Motor neuron (in vitro differentiated cells): ENCODE results near the gene TSHR. TPM values are rescaled to one million over a fixed set of nuclear protein-coding genes. Genes with fewer than 3 reads are reported as not detected.

Experiments used
- ATAC-seq, 8 experiments: fragments of 200-7000 bp; cut with Tn5 transposase; replicated peaks in 6 of 8; 2 replicates each; pipeline ENCODE4 v1.8.0; 2021; ENCODE audit warnings: mild to moderate bottlenecking in 8 of 8, moderate library complexity in 8 of 8
- H3K27ac ChIP-seq, 2 donors: fragments of 250-450 bp; sonication (Bioruptor Pico); 2 replicates each; pipeline ENCODE4 v1.9.0; 2021; ENCODE audit warnings: antibody characterized with exemption in 2 of 2, mild to moderate bottlenecking in 2 of 2, moderate library complexity in 1 of 2
- H3K4me1 ChIP-seq, 2 donors: fragments of 250-450 bp; sonication (Bioruptor Pico); replicated peaks in 1 of 2; 2 replicates each; pipeline ENCODE4 v1.6.1; 2021; ENCODE audit warnings: antibody characterized with exemption in 2 of 2, mild to moderate bottlenecking in 2 of 2, moderate library complexity in 1 of 2
- H3K4me3 ChIP-seq, 5 donors: fragments of 250-450 bp; sonication (Bioruptor Pico); 2 replicates each; pipeline ENCODE4 v1.9.0; 2021; ENCODE audit warnings: antibody characterized with exemption in 5 of 5, mild to moderate bottlenecking in 5 of 5, moderate library complexity in 4 of 5
- WGBS, 10 experiments: fragments of 450-650 bp; shearing (Covaris generic); methylation state at CpG; one replicate each; pipeline ENCODE4 v1.0.0; 2022; 5-methylcytosine and 5-hydroxymethylcytosine counted together
- in situ Hi-C, 9 experiments: fragments of 400-800 bp; cut with MboI; loops; one replicate each; pipeline ENCODE4 v1.15.0; 2021; ENCODE audit warnings: low sequenced_read_pairs in 9 of 9, low pct_unique_long_range_greater_than_20kb in 2 of 9; ENCODE audit not compliant: unreplicated experiment in 9 of 9
- total RNA-seq, 8 experiments: library from RNA; unstranded; fragments of 300-600 nt; gene quantifications; 2 replicates each; pipeline versions ENCODE4 v1.2.3 to v1.2.4, GENCODE V29; 2022

The TSHR gene
- total RNA-seq, 8 experiments from 2014 or later, result 0.13 to 2.0 (median 0.56) TPM

GRCh38 chr14:81179631-81180030 lies 224.2 kb downstream of the TSHR start:
- 40 to 100% (median 97%) methylated on average over 1 to 2 of the region's 2 CpGs for WGBS, 10 experiments
- ATAC-seq, result no peak
- H3K4me1 ChIP-seq, result no peaks in the 10 kb centered on the region
- in situ Hi-C loops, result loop anchor here in 1 of 9 experiments (10.0 kb wide), 1 partner anchor 235 kb away; the partner anchor contains the start of gene CEP128
- no peak overlapping the region for H3K4me3 ChIP-seq
- no peak overlapping the region for H3K27ac ChIP-seq

- Histone ChIP-seq H3K27ac (no peak overlapping the region), H3K4me1 (no peaks in the 10 kb centered on the region), H3K4me3 (no peak overlapping the region)
- WGBS, 10 experiments, result 76 to 100% (median 90%) methylated on average over 1 to 4 of the region's 5 CpGs; no CpG with 5 or more reads in 1 of the 10 experiments
- ATAC-seq, result no peak
- in situ Hi-C loops, result no loop called here
Observed at GRCh38 chr14:81187832-81188522, 232.6 kb downstream of the TSHR start.

GRCh38 chr14:81192594-81192993 lies 237.2 kb downstream of the TSHR start:
- in situ Hi-C loops, result no loop called here
- H3K27ac ChIP-seq, result no peak overlapping the region
- 93 to 100% (median 100%) methylated on average over 1 to 2 of the region's 2 CpGs; no CpG with 5 or more reads in 3 of the 10 experiments for WGBS, 10 experiments
- H3K4me3 ChIP-seq, result no peak overlapping the region
- H3K4me1 ChIP-seq, result no peaks in the 10 kb centered on the region
- ATAC-seq, result no peak

GRCh38 chr14:81193924-81194633 lies 238.7 kb downstream of the TSHR start:
- no peaks in the 10 kb centered on the region for H3K4me1 ChIP-seq
- no peak overlapping the region for H3K4me3 ChIP-seq
- in situ Hi-C loops, result no loop called here
- WGBS, 10 experiments, result 80 to 100% (median 83%) methylated on average over 1 to 3 of the region's 3 CpGs; no CpG with 5 or more reads in 4 of the 10 experiments
- no peak overlapping the region for H3K27ac ChIP-seq
- no peak for ATAC-seq

Other genes with a start within 250 kb of the TSHR start
- 10 to 100 TPM in 2 of 8 experiments, 1 to 10 TPM in 6; 1.7 to 12.7 (median 5.2) TPM for gene CEP128, start 13.9 kb upstream of the TSHR start, total RNA-seq